HG02759 (cell line): ENCODE measurements around the gene RIMS1.

Experiments
- ATAC-seq: cut with Tn5 transposase; IDR thresholded peaks from one replicate; pipeline ENCODE4 v1.9.1; 2021; ENCODE audit warnings: mild to moderate bottlenecking, moderate library complexity; ENCODE audit not compliant: unreplicated experiment

Gene RIMS1

DNA sequence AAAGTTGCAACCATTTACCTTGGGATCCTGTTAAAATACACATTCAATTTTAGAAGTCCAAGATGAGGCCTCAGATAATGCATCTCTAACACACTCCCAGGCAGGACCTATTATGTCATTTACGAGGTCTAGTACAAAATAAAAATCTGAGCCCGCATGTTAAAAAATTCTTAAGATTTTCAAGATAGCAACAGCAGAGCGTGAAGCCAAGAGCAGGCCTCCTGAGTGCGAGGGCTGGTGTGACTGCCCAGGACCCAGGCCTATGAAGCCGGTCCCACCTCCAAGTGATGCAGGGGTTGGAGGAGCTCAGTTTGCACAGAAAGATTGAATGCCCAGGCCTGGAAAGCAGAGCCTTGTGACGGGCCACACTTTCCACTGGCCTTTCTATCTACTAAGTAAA, 524.4 kb downstream of the RIMS1 start:
- ATAC-seq = no peak

- ATAC-seq = peak; percentile 91
These were observed 525.7 kb downstream of the RIMS1 start for GRCh38 chr6:72411872-72412708.

GRCh38 chr6:72412709-72413044, 526.3 kb downstream of the RIMS1 start:
- no peak for ATAC-seq

GRCh38 chr6:72413884-72414283, 527.5 kb downstream of the RIMS1 start:
- no peak for ATAC-seq

- no peak for ATAC-seq
These were observed 528.3 kb downstream of the RIMS1 start for GRCh38 chr6:72414657-72415056.

DNA sequence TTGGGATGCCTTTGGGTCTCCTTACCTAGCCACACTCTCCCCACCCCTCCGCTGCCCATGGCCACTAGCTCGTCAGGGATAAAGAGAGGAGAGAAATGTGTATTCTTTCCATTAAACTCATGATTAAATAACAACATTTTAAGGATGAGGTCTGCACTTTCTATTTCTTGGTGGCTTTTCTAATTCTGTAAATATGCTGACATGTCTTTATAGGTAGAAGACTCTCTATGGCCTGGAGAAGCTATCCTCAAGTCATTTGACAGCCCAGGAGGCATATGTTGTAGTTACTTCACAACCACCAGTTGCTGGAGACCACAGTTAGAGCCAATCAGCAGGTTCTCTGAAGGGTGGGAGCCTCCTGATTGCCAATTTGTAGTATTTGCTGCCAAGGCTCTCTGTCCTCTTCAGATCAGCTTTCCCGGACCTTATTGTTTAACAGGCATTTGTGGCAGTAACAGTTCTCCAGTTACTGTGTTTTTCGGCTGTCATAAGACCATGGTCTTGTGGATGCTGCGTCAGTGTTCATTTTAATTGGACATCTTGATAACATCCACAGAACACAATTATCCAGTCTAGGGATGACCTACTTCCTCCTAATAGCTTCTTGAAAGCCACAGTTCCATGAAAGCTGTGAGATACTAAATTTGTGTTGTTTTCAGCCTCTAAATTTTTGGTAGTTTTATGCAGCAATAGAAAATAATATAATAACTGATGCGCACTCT, 530.6 kb downstream of the RIMS1 start:
- ATAC-seq = no peak

DNA sequence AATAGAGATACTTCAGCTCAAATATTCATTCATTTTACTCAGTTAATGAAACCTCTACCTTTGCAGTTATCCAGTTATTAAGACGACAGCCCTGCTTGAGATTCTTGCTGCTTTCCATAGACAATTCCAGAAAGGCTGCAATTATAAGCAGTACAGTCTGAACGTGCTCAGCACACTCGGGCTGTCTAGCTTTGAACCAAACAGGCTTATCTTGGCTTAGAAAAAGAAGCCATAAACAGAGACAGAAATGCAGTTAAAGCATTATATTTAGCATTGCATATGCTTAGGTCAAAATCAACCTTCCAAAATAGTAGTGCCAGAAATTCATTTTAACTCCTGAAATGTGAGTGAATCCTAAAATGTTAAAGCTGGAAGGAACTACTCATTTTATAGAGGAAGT, 531.4 kb downstream of the RIMS1 start:
- no peak for ATAC-seq

- ATAC-seq = no peak
These were observed 532.1 kb downstream of the RIMS1 start for GRCh38 chr6:72418495-72418894.

DNA sequence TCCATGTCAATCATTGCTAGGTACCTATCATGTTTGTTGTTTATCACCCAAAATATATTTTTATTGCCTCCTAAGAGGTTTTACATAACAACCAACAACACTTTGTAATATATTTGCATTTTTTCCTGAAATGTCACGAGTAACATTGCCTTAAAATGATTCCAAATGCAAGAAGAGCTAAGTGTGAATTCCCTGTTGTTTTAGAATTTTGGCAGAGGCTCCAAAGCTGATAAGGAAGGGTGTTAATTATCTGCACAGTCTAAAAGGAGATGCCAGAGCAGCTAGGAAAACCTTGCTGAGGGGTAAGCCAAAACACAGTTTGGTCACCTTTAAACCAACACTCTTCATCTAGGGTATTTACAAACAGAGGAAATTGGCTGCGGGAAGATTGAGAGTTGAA, 533.6 kb downstream of the RIMS1 start:
- ATAC-seq = no peak

GRCh38 chr6:72420409-72420808, 534.1 kb downstream of the RIMS1 start:
- ATAC-seq = no peak

- no peak for ATAC-seq
These were observed 535.0 kb downstream of the RIMS1 start for GRCh38 chr6:72421387-72421786.

- ATAC-seq = no peak
These were observed 535.8 kb downstream of the RIMS1 start for GRCh38 chr6:72422171-72422570.

GRCh38 chr6:72424476-72424875, 538.1 kb downstream of the RIMS1 start:
- no peak for ATAC-seq

GRCh38 chr6:72425003-72425681, 538.8 kb downstream of the RIMS1 start:
- no peak for ATAC-seq

GRCh38 chr6:72440611-72441010, 554.3 kb downstream of the RIMS1 start:
- ATAC-seq = no peak

GRCh38 chr6:72446430-72446829, 560.1 kb downstream of the RIMS1 start:
- no peak for ATAC-seq
